Spleen (tissue), 7 donors: ENCODE data around the gene ZBTB7A.
"Not testable (repeated sequence)": the region's sequence is repeated elsewhere in the genome, so short reads cannot be mapped to it uniquely, and the experiment has no call there.

Source experiments
- CTCF ChIP-seq, 11 experiments: fragments of 200-600 bp in 7 of 11; fragments of 450-650 bp in 4 of 11; sonication (generic) in 4 of 11; IDR thresholded peaks in 8 of 11; conservative IDR thresholded peaks in 3 of 11; 1 replicate in 7 of 11; 2 replicates in 4 of 11; pipeline versions ENCODE4 v1.4.0 to v1.8.0; 2016 to 2021; ENCODE audit warnings: antibody characterized with exemption in 11 of 11, inconsistent platforms in 4 of 11, mild to moderate bottlenecking in 1 of 11
- POLR2A ChIP-seq, 3 donors: fragments of 450-650 bp; IDR thresholded peaks; one replicate each; pipeline ENCODE4 v1.5.1; 2017; ENCODE audit warnings: antibody characterized with exemption in 3 of 3, mild to moderate bottlenecking in 1 of 3
- POLR2AphosphoS5 ChIP-seq, 3 donors: sonication (generic); formaldehyde crosslinking; IDR thresholded peaks; one replicate each; pipeline ENCODE4 v1.5.1; 2017; ENCODE audit warnings: antibody characterized with exemption in 3 of 3
- donor health status: DM: no; HTN: no; CAD: no; lungs with moderate emphysema.
- donor health status: DM: no; HTN: no; CAD: no.
- donor health status: DM: no; HTN: no; CAD: no.

- not testable (repeated sequence) for TF ChIP-seq POLR2A (IDR thresholded peaks at IDR 0.05); CTCF (IDR thresholded peaks at IDR 0.05 in 8 of 11, conservative IDR thresholded peaks at IDR 0.05 in 3 of 11); POLR2AphosphoS5 (IDR thresholded peaks at IDR 0.05)
Measured at GRCh38 chr19:4005436-4005835, 61.3 kb downstream of the ZBTB7A start.
